ENCODE results near the gene ZNG1E.
"Not testable (repeated sequence)": the region's sequence is repeated elsewhere in the genome, so short reads cannot be mapped to it uniquely, and the experiment has no call there.

The ZNG1E gene
- 6.0 to 14.1 (median 12.8) reads per million in 9 experiments for total RNA-seq

DNA sequence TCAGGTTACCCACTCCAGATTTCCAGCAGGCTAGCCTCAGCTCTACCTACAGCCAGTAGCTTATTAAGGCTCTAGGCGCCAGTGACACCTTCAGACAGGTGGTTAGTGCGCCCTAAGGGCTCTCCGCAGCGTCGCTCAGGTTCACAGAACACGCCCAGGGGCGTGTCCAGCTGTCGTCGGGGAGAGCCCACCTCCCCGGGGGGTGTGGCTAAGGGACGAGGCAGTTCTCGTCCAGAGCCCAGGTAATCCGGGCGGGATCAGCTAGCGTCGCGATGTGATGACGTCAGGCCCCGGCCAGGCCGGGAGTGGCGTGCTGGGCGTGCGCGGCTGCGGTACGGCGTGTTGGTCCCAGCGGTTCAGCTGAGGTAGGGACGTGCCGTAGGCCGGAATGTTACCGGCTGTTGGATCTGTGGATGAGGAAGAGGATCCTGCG lies at the start of gene ZNG1E:
Gene ZNG1E, plus strand, starts transcription at position 340 of the 433 bp plus-strand sequence. Its CDS starts 49 bp downstream, at position 389.
- peak within 1 kb of the TSS; percentile 78 to 88 for H3K27ac Mint-ChIP-seq
- H3K4me3 Mint-ChIP-seq, result peak within 1 kb of the TSS; percentile 54 to 72
- DNase-seq (peak; percentile 59 to 71 (median 61)), ATAC-seq (replicated peaks) (peak; percentile 36)
- not testable (repeated sequence) for H3K9me3 Mint-ChIP-seq; H3K27me3 Mint-ChIP-seq; H3K36me3 Mint-ChIP-seq (ENCODE audit: insufficient read depth); H3K4me1 Mint-ChIP-seq (ENCODE audit: low read depth in 2 of 2)

DNA sequence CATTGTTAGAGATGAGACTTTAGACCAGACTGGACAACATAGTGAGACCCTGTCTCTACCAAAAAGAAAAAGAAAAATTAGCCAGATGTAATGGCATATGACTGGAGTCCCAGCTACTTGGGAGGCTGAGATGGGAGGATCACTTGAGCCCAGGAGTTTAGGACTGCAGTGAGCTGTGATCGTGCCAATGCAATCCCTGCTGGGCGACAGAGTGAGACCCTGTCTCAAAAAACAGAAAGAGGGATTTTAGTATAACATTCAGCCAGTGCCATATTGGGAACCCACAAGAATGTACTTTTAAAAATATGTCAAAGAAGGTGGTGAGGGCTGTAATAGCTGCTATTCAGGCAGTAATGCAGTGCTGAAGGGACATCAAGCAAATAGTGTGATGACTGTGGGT lies 2.1 kb upstream of the ZNG1E start:
- H3K36me3 Mint-ChIP-seq (ENCODE audit: insufficient read depth); H3K27ac Mint-ChIP-seq; H3K4me1 Mint-ChIP-seq (ENCODE audit: low read depth in 2 of 2); DNase-seq; ATAC-seq (replicated peaks); H3K27me3 Mint-ChIP-seq; H3K4me3 Mint-ChIP-seq; H3K9me3 Mint-ChIP-seq: not testable (repeated sequence)

DNA sequence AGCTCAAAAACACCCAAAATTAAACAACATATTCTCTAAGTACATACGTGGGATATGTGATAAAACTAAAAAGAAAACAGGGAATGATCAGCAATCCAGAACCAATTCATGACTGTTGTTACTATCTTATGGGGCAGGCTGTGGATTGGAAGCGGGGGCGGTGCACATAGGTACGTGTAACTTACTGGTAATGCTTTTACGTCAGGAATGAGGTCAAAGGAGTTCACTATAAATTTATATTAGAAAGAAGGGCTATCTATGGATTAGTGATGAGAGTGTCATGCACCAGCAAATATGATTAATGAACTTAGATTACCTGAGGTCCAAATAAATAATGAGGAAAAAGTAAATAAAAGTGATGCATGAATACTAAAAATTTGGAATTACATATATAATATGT lies 710 bp upstream of the ZNG1E start:
- DNase-seq; H3K4me1 Mint-ChIP-seq (ENCODE audit: low read depth in 2 of 2); H3K27me3 Mint-ChIP-seq; H3K36me3 Mint-ChIP-seq (ENCODE audit: insufficient read depth); ATAC-seq (replicated peaks); H3K9me3 Mint-ChIP-seq: not testable (repeated sequence)
- H3K27ac Mint-ChIP-seq, result peak overlapping the region in 1 of 2 donors; percentile 88
- H3K4me3 Mint-ChIP-seq, result peak overlapping the region; percentile 1 to 51

DNA sequence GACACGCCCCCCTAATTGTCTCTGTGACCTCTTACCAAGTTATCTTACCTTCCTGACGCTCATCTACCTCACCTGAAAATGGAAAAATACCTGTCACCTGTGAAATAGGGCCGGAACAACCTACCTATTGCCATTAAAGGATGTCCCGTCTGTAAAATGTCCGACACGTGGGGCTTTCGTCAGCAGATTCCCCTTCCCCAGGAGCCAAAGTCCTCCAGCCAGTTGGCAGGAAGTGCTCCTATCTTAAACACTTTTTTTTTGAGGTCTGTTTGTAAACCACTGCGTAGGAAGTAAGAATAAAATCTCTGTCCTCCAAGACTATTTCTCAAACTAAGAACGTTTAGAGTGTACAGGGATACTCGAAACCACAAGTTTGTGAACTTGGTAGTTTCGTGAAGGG lies 661 bp downstream of the ZNG1E start:
- peak overlapping the region; percentile 44 to 54 for H3K4me3 Mint-ChIP-seq
- H3K9me3 Mint-ChIP-seq; H3K27me3 Mint-ChIP-seq; H3K4me1 Mint-ChIP-seq (ENCODE audit: low read depth in 2 of 2); ATAC-seq (replicated peaks): not testable (repeated sequence)
- H3K36me3 Mint-ChIP-seq (ENCODE audit: insufficient read depth), result peaks cover 16% of the 10 kb centered on the region
- peak overlapping the region; percentile 69 to 78 for H3K27ac Mint-ChIP-seq
- DNase-seq, result peak in 1 of 3 experiments; percentile 17

DNA sequence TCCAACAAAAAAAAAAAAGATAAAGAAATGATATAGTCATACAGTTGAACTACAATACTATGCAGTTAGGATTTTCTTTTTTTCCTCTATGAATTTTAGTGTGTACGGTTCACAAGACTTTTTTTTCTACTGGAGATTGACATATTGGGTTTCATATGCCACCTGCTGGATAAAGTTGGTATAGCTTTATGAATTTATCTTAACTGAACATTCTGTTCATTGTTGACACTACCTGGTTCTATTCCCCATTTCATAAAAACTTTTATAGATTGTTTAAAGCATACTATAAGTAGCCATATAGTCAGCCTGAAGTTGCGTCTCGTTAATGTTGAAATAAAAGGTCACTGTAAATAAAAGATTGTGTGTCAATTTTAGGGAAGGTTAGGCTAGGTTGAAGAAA lies 2.8 kb downstream of the ZNG1E start:
- H3K27me3 Mint-ChIP-seq; H3K4me1 Mint-ChIP-seq (ENCODE audit: low read depth in 2 of 2); H3K4me3 Mint-ChIP-seq; H3K27ac Mint-ChIP-seq; DNase-seq; H3K9me3 Mint-ChIP-seq; ATAC-seq (replicated peaks): not testable (repeated sequence)
- H3K36me3 Mint-ChIP-seq (ENCODE audit: insufficient read depth), result peaks cover 16% of the 10 kb centered on the region

DNA sequence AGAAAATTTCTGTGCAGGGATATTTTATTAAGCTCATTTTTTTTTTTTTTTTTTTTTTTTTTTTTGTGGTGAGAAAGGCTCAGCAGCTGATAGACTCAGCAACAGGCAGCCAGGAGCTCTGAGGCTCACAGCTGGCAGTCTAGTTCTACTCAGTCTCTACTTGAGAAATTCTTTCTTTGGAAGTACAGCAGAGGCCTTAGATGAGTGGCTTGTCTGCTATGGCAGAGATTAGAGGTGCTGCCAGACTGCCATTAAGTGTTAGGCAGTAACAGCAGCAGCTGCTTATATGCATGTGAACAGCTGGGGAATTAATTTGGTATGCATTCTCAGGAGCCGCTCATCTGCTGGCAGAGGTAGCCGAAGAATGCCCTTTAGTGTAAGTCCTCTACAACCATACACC lies 27.8 kb downstream of the ZNG1E start:
- H3K27ac Mint-ChIP-seq; H3K36me3 Mint-ChIP-seq (ENCODE audit: insufficient read depth); DNase-seq; H3K27me3 Mint-ChIP-seq; H3K9me3 Mint-ChIP-seq; H3K4me3 Mint-ChIP-seq; ATAC-seq (replicated peaks); H3K4me1 Mint-ChIP-seq (ENCODE audit: low read depth in 2 of 2): not testable (repeated sequence)

DNA sequence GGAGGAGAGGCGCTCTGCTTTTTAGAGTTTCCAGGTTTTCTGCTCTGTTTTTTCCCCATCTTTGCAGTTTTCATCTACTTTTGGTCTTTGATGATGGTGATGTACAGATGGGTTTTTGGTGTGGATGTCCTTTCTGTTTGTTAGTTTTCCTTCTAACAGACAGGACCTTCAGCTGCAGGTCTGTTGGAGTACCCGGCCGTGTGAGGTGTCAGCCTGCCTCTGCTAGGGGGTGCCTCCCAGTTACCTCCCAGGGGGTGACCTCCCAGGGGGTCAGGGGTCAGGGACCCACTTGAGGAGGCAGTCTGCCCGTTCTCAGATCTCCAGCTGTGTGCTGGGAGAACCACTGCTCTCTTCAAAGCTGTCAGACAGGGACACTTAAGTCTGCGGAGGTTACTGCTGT lies 38.7 kb downstream of the ZNG1E start:
- DNase-seq; H3K4me1 Mint-ChIP-seq (ENCODE audit: low read depth in 2 of 2); H3K36me3 Mint-ChIP-seq (ENCODE audit: insufficient read depth); H3K27ac Mint-ChIP-seq; H3K9me3 Mint-ChIP-seq; ATAC-seq (replicated peaks); H3K4me3 Mint-ChIP-seq; H3K27me3 Mint-ChIP-seq: not testable (repeated sequence)

DNA sequence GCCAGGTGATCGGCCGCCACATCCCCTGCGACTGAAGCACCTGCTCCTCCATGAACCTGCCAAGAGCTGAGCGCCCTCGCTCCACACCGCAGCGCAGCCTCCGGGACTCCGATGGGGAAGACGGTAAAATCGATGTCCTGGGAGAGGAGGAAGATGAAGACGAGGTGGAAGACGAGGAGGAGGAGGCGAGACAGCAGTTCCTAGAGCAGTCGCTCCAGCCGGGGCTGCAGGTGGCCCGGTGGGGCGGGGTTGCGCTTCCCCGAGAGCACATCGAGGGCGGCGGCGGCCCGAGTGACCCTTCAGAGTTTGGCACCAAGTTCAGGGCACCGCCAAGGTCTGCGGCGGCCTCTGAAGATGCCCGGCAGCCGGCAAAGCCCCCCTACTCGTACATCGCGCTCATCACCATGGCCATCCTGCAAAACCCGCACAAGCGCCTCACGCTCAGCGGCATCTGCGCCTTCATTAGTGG lies 61.4 kb downstream of the ZNG1E start, which contains the start of gene FOXD4L4:
Gene FOXD4L4, plus strand, starts transcription at position 51 of the 469 bp plus-strand sequence. Its CDS starts 0 bp downstream, at position 51.
- H3K27ac Mint-ChIP-seq; H3K9me3 Mint-ChIP-seq; H3K4me1 Mint-ChIP-seq (ENCODE audit: low read depth in 2 of 2); ATAC-seq (replicated peaks); DNase-seq; H3K36me3 Mint-ChIP-seq (ENCODE audit: insufficient read depth): not testable (repeated sequence)
- peaks cover 10% of the 10 kb centered on the region in 2 donors for H3K27me3 Mint-ChIP-seq
- peak within 1 kb of the TSS in 1 of 2 donors; percentile 37 for H3K4me3 Mint-ChIP-seq

DNA sequence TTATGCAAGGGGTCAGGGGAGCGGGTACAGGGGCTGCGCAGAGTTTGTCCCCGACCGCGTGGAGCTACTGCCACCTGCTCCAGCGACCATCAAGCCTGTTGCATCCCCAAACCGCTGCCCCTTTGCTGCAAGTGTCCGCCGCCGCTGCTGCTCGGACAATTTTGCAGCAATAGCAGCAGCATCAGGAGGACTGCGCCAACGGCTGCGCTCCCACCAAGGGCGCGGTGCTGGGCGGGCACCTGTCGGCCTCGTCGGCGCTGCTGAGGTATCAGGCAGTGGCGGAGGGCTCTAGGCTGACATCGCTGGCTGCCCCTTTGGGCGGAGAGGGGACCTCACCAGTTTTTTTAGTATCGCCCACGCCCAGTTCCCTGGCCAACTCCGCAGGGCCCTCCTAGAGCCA lies 62.4 kb downstream of the ZNG1E start:
- DNase-seq; H3K27ac Mint-ChIP-seq; H3K9me3 Mint-ChIP-seq; H3K4me1 Mint-ChIP-seq (ENCODE audit: low read depth in 2 of 2); H3K36me3 Mint-ChIP-seq (ENCODE audit: insufficient read depth); ATAC-seq (replicated peaks): not testable (repeated sequence)
- H3K27me3 Mint-ChIP-seq, result peaks cover 10% of the 10 kb centered on the region in 2 donors
- peak overlapping the region in 1 of 2 donors; percentile 37 for H3K4me3 Mint-ChIP-seq

All from effector memory CD8-positive, alpha-beta T cell (primary cell).